HG03175 (cell line): ENCODE data around the gene MAPK11.

ENCODE experiments used
- ATAC-seq: cut with Tn5 transposase; IDR thresholded peaks from one replicate; pipeline ENCODE4 v1.9.1; 2021; ENCODE audit warnings: mild to moderate bottlenecking, moderate library complexity; ENCODE audit not compliant: unreplicated experiment

Gene MAPK11

GRCh38 chr22:50262973-50263617 lies 7.1 kb downstream of the MAPK11 start:
- ATAC-seq, result no peak

DNA sequence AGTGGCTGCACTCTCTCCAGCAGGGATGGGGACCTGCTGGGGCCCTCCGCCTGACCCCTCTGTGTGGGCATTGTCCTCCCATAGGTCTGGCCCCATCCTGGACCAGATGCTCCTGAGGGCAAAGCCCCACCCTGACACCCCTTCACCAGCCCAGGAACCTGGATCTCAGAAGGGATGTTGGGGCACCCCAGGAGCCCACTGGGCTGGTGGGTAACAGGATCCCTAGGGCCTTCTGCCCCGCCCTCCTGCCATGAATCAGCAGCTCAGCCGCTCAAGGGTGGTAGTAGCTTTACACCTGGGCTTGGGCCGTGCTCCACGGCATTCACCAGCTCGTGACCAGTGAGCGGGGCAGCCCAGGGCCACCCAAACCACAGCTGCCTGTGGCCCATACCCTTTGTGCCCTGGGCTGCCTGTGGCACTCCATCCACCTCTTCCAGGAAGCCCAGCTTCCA lies 7.7 kb downstream of the MAPK11 start:
- ATAC-seq, result no peak

DNA sequence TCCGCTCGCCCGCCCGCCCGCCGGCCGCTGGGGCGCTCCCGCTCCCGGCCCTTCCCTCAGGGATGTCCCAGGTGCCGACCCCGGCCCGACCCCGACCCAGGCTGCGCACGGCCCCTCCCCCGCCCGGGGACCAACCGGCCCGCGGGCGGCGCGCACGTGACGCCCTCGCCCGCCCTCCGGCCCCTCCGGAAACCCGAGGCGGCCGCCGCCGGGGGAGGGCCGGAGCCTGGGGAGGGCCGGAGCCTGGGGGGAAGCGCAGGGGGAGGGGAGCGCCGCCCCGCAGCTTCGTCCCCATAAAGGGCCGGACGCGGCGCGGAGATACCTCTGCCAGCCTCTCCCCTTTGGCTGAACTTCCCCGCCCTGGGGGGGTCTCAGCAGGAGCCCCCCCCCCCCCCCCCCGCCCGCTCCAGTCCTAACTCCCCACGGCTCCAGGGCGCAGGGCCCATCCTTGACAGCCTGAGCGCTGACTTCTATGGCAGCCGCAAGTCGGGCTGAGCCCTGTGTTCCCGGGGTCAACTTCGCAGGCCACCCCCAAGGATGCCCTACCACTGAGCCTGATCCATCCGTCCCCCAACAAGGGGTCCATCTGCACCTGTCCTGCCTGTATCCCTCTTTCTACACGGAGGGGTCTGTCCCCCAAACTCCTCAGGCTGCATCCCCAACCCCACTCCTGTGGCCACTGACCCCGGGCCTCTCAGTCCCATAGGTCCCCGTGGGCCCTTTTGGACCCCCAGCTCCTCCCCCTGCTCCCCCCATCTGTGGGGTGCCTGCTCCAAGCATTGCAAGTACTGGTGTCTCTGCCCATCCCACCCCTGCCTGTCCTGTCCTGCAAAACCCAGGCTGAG lies 8.3 kb downstream of the MAPK11 start, which contains the start of gene MAPK12:
Gene MAPK12, minus strand, starts transcription at position 69 of the 845 bp plus-strand sequence. CDS start 174 bp downstream, outside the sequence.
- ATAC-seq, result no peak

GRCh38 chr22:50260801-50261614 lies 9.2 kb downstream of the MAPK11 start:
- no peak for ATAC-seq

- no peak for ATAC-seq
These were observed 9.8 kb downstream of the MAPK11 start for GRCh38 chr22:50260434-50260800.

- ATAC-seq, result no peak
These were observed 10.9 kb downstream of the MAPK11 start for GRCh38 chr22:50259302-50259701.

DNA sequence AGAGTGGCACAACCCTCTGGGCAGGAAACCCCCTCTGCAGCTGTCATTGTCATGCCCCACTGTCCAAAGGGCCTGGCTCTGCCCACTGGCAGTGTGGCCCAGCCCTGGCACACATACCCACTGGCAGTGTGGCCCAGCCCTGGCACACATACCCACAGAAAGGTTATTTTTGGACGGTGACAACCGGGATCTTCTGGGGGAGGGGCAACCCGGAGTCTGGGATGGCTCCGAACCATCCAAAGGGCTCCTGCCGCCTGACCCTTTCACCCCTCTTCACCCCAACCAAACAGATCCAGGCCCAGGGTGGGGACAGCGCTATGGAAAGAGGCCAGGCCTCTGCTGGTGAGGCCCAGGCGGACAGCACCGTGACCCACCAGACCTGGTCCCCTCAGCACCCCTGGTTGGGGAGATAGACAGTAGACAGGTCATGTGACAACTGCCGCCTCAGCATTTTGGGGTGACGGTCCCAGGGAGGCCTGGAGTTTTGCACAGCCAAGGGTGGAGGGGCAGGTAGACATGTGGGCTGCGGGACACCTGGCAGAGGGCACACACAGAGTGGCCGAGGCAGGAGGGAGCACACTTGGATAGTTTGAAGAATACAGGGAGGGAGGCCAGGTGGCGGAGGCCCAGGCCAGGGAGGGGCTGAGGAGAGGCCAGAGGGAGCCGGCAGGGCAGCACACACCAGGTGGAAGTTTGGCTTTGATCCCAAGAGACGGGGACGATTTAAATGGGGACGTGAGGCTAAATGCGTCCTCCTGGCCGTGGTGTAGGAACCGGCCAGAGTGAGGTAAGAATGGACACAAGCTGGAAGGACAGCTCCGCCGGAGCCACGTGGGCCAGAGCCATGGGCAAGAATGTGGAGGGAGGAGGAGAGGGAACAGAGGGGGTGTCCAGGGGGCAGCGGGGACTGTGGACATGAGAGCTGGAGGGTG lies 11.6 kb downstream of the MAPK11 start:
- ATAC-seq, result no peak

- ATAC-seq, result no peak
These were observed 12.5 kb downstream of the MAPK11 start for GRCh38 chr22:50257451-50258360.

DNA sequence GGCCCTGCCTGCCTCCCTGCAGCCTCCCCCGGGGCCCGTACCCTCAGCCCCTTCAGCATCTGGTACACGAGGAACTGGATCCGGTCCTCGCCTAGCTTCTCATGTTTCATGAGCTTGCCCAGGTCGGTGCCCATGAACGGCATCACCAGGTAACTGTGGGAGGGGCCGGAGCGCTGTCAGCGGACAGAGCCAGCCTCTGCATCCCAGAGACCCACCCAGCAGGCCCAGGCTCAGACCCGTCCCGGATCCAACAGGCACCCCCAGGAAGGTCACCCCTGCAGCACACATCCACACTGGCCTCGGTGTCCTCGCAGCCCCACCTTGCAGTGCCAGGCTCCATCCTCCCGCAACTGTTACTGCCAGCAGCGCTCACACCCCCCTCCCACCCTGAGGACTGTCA lies 13.1 kb downstream of the MAPK11 start:
- no peak for ATAC-seq

GRCh38 chr22:50256258-50256862 lies 13.8 kb downstream of the MAPK11 start:
- no peak for ATAC-seq

- no peak for ATAC-seq
These were observed 14.6 kb downstream of the MAPK11 start for GRCh38 chr22:50255607-50256006.

- no peak for ATAC-seq
These were observed 15.1 kb downstream of the MAPK11 start for GRCh38 chr22:50255099-50255498.

DNA sequence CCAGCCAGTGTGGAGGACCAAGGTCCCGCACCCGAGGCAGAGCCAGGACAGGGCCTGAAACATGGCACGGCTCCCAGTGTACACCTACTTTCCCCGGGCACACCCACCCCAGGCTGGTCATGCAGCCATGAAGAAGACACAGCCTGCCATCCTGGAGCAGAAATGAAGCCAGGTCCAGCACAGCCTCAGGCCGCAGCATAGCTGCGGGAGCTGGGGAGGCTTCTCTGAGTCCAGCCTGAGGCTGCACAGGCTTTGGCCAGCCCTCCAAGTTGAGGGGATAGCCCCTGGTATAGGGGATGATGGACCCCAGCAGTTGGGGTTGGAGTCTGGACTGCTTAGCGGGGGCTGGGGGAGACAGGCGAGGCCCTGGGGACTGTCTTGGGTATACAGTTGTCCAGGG lies 16.2 kb downstream of the MAPK11 start:
- ATAC-seq, result no peak

- no peak for ATAC-seq
These were observed 16.9 kb downstream of the MAPK11 start for GRCh38 chr22:50253046-50253915.

GRCh38 chr22:50252082-50253045 lies 17.8 kb downstream of the MAPK11 start:
- no peak for ATAC-seq

- no peak for ATAC-seq
These were observed 18.6 kb downstream of the MAPK11 start for GRCh38 chr22:50251477-50252081.
